Fibroblast of upper back skin (primary cell): Measurements from ENCODE around the gene KRT72.

Experiments
- DNase-seq: peaks from one replicate; pipeline ENCODE4 v3.0.0-alpha.2; 2013

The KRT72 gene

GRCh38 chr12:52600941-52601481, at the start of gene KRT72:
TSS of gene KRT72 (minus strand) at chr12:52601463. CDS start at chr12:52601452, 11 bp downstream.
- DNase-seq, result no peak

- no peak for DNase-seq
These were observed 49.3 kb upstream of the KRT72 start for GRCh38 chr12:52650520-52651081.

- DNase-seq, result no peak
These were observed 47.8 kb upstream of the KRT72 start for GRCh38 chr12:52649066-52649465.

- DNase-seq, result no peak
These were observed 46.8 kb upstream of the KRT72 start for GRCh38 chr12:52648012-52648550.

GRCh38 chr12:52647601-52648000, 46.3 kb upstream of the KRT72 start:
- no peak for DNase-seq

GRCh38 chr12:52646613-52647012, 45.4 kb upstream of the KRT72 start:
- no peak for DNase-seq

GRCh38 chr12:52645982-52646381, 44.7 kb upstream of the KRT72 start:
- DNase-seq, result no peak

- no peak for DNase-seq
These were observed 44.0 kb upstream of the KRT72 start for GRCh38 chr12:52645120-52645761.

GRCh38 chr12:52644078-52644415, 42.8 kb upstream of the KRT72 start:
- DNase-seq, result no peak

- DNase-seq, result no peak
These were observed 42.2 kb upstream of the KRT72 start for GRCh38 chr12:52643233-52644077.

GRCh38 chr12:52641468-52641867, 40.2 kb upstream of the KRT72 start:
- no peak for DNase-seq

GRCh38 chr12:52637299-52637698, 36.0 kb upstream of the KRT72 start:
- DNase-seq, result no peak

GRCh38 chr12:52636592-52637258, 35.5 kb upstream of the KRT72 start:
- DNase-seq, result no peak

GRCh38 chr12:52636189-52636588, 34.9 kb upstream of the KRT72 start:
- no peak for DNase-seq

- DNase-seq, result no peak
These were observed 33.2 kb upstream of the KRT72 start for GRCh38 chr12:52634266-52635056.

- DNase-seq, result no peak
These were observed 32.1 kb upstream of the KRT72 start for GRCh38 chr12:52633383-52633782.

GRCh38 chr12:52632656-52633055, 31.4 kb upstream of the KRT72 start:
- DNase-seq, result no peak

- no peak for DNase-seq
These were observed 30.6 kb upstream of the KRT72 start for GRCh38 chr12:52631676-52632459.

- DNase-seq, result no peak
These were observed 30.0 kb upstream of the KRT72 start for GRCh38 chr12:52631264-52631663.

- no peak for DNase-seq
These were observed 29.4 kb upstream of the KRT72 start for GRCh38 chr12:52630599-52631200.

- no peak for DNase-seq
These were observed 28.8 kb upstream of the KRT72 start for GRCh38 chr12:52630008-52630500.
